ENCODE data around the gene ACSS1.

The ACSS1 gene

DNA sequence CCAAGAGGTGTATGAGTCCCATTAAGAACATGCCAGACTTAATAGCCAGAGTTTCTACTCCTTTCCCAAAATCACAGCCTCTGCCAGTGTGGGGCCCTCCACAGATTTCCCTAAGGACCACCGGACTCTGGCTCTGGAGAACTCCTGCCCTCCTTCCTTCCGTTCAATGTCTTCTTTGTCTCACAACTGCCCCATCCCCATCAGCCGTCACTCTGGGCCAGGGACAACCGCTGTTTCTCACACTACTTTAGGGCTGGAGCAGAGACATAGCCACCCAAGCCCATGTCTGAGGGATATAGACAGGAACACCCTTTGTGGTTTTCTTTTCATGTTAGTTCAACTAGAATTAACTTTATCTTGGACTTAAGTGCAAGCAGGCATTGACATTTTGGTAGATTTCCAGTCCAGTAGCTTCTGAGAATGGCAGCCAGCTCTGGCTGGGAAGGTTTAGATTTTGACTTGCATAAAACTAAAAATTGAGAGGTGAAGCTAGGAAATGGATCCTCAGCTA lies 6.7 kb upstream of the ACSS1 start:
- H3K4me3 ChIP-seq (ENCODE audit: low read depth, low read length), result no peak overlapping the region
- TF ChIP-seq CTCF (conservative IDR thresholded peaks at IDR 0.05; ENCODE audit: low read depth, low read length), result no peak
- no peak for DNase-seq (ENCODE audit: low read depth)

GRCh38 chr20:25063981-25064380 lies 6.0 kb upstream of the ACSS1 start:
- no peak for DNase-seq (ENCODE audit: low read depth)
- no peak overlapping the region for H3K4me3 ChIP-seq (ENCODE audit: low read depth, low read length)
- no peak for TF ChIP-seq CTCF (conservative IDR thresholded peaks at IDR 0.05; ENCODE audit: low read depth, low read length)

GRCh38 chr20:25063546-25063945 lies 5.6 kb upstream of the ACSS1 start:
- no peak for TF ChIP-seq CTCF (conservative IDR thresholded peaks at IDR 0.05; ENCODE audit: low read depth, low read length)
- no peak for DNase-seq (ENCODE audit: low read depth)
- H3K4me3 ChIP-seq (ENCODE audit: low read depth, low read length), result no peak overlapping the region

- no peak for TF ChIP-seq CTCF (conservative IDR thresholded peaks at IDR 0.05; ENCODE audit: low read depth, low read length)
- H3K4me3 ChIP-seq (ENCODE audit: low read depth, low read length), result no peak overlapping the region
- no peak for DNase-seq (ENCODE audit: low read depth)
Measured at GRCh38 chr20:25062841-25063240, 4.9 kb upstream of the ACSS1 start.

GRCh38 chr20:25061821-25062530 lies 4.0 kb upstream of the ACSS1 start:
- no peak for TF ChIP-seq CTCF (conservative IDR thresholded peaks at IDR 0.05; ENCODE audit: low read depth, low read length)
- no peak overlapping the region for H3K4me3 ChIP-seq (ENCODE audit: low read depth, low read length)
- DNase-seq (ENCODE audit: low read depth), result no peak

DNA sequence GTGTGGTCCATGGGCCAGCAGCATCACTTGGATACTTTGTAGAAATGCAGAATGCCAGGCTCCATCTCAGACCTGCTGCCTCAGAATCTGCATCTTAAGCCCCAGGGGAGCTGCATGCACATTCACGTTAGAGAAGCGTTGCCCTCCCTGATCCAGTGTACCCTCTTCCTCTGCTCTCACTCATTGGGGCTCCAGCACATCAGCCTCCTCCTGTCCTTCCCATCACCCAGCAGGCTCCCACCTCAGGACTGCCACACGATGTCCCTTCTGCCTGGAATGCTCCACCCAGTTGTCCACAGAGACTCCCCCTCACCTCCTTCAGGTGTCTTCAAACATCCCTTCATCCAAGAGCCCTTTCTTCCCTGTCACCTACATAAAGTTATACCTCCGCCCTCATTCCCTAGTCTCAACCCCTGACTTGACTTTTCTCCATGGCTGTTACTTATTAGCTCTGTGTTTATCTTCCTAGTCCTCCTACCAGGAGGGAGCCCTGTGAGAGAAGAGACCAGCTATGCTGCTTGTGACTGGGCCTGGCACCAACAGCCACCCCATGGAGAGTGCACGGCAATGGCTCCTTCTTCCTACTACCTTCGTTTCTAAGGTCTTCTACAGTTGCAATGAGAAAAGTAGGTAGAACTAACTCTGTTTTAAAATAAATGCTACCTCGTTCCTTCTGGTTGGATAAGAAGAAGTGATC lies 3.3 kb upstream of the ACSS1 start:
- DNase-seq (ENCODE audit: low read depth), result no peak
- TF ChIP-seq CTCF (conservative IDR thresholded peaks at IDR 0.05; ENCODE audit: low read depth, low read length), result no peak
- no peak overlapping the region for H3K4me3 ChIP-seq (ENCODE audit: low read depth, low read length)

Measured in choroid plexus epithelial cell (primary cell).